H1 (cell line): ENCODE measurements around the gene CCL24. TPM values are rescaled to one million over a fixed set of nuclear protein-coding genes. Genes with fewer than 3 reads are reported as not detected.

Experiments
- BRCA1 ChIP-seq: IDR thresholded peaks from 2 replicates; pipeline ENCODE4 v1.6.1; 2012; ENCODE audit warnings: low read depth, low read length, improper control_type of control experiment
- CEBPB ChIP-seq: IDR thresholded peaks from 2 replicates; pipeline ENCODE4 v1.6.1; 2012; ENCODE audit warnings: low read depth, low read length
- CHD7 ChIP-seq: fragments of 300-600 bp; sonication (generic); IDR thresholded peaks from 2 replicates; pipeline ENCODE4 v1.7.1; 2012; ENCODE audit warnings: low read length, moderate library complexity, mild to moderate bottlenecking, inconsistent platforms; ENCODE audit not compliant: insufficient replicate concordance
- MAX ChIP-seq: IDR thresholded peaks from 2 replicates; pipeline ENCODE4 v1.6.1; 2012; ENCODE audit warnings: inconsistent platforms
- RXRA ChIP-seq: IDR thresholded peaks from 2 replicates; pipeline ENCODE4 v1.6.1; 2011; ENCODE audit warnings: low read depth, mild to moderate bottlenecking, low read length, moderate library complexity; ENCODE audit not compliant: insufficient read depth
- polyA plus RNA-seq, 7 experiments: library from polyadenylated mRNA; depleted of rRNA in 3 of 7; stranded (reverse) in 5 of 7; unstranded in 2 of 7; fragments of >200 nt in 5 of 7; fragments of 200-250 nt in 2 of 7; gene quantifications; 1 replicate in 5 of 7; 2 replicates in 1 of 7; 4 replicates in 1 of 7; pipeline versions ENCODE4 v1.2.1 to v1.2.3, GENCODE V29; 2011 to 2013; ENCODE audit warnings: missing spikeins in 2 of 7, mixed read lengths in 2 of 7
- total RNA-seq: library from RNA; stranded (reverse); fragmentation: NEBNext Ultra II Directional; extraction: Animal tissue kit (Norgen Biotek cat#: 25700); gene quantifications from 2 replicates; pipeline ENCODE4 v1.2.1, GENCODE V29; 2021

Gene CCL24
- total and polyA plus RNA-seq, 2 of the 8 experiments (the other 6 are each of a cell fraction or from before 2014, with no cell fraction given): not detected

- TF ChIP-seq CHD7 (no peak), MAX (no peak), BRCA1 (no peak), RXRA (no peak), CEBPB (no peak)
Measured at GRCh38 chr7:75813781-75814236, at the start of gene CCL24 (continued).
